SK-N-SH treated with all-trans-retinoic acid at 6 μM for 48 hours (cell line): ENCODE data around the gene PKMYT1.

Experiments
- ATAC-seq: fragments of 200-7000 bp; cut with Tn5 transposase; 3 replicates; pipeline ENCODE4 v1.9.1; 2020; ENCODE audit warnings: mild to moderate bottlenecking, moderate library complexity
- ARNTL ChIP-seq: fragments of 450-650 bp; formaldehyde crosslinking; IDR thresholded peaks from 2 replicates; pipeline ENCODE4 v1.5.0; 2020; ENCODE audit warnings: low read depth, mild to moderate bottlenecking, moderate library complexity, borderline replicate concordance
- BACH2 ChIP-seq: fragments of 250-450 bp; sonication (Bioruptor Pico); IDR thresholded peaks from 2 replicates; pipeline ENCODE4 v1.9.0; 2021; ENCODE audit warnings: mild to moderate bottlenecking, borderline replicate concordance
- CREB5 ChIP-seq: fragments of 250-450 bp; sonication (Bioruptor Pico); IDR thresholded peaks from 2 replicates; pipeline ENCODE4 v1.5.1; 2020; ENCODE audit warnings: low read depth, mild to moderate bottlenecking, moderate library complexity
- CSDC2 ChIP-seq: fragments of 250-450 bp; sonication (Bioruptor Pico); IDR thresholded peaks from 2 replicates; pipeline ENCODE4 v1.5.0; 2020; ENCODE audit warnings: mild to moderate bottlenecking, moderate library complexity
- CSRNP3 ChIP-seq: fragments of 250-450 bp; sonication (Bioruptor Pico); IDR thresholded peaks from 2 replicates; pipeline ENCODE4 v1.5.1; 2021; ENCODE audit warnings: mild to moderate bottlenecking, moderate library complexity
- ESRRG ChIP-seq: fragments of 250-450 bp; sonication (Bioruptor Pico); IDR thresholded peaks from 2 replicates; pipeline ENCODE4 v1.6.1; 2021; ENCODE audit warnings: mild to moderate bottlenecking
- GLIS3 ChIP-seq: fragments of 250-450 bp; sonication (Bioruptor Pico); IDR thresholded peaks from 2 replicates; pipeline ENCODE4 v1.5.0; 2020; ENCODE audit warnings: mild to moderate bottlenecking, moderate library complexity
- OSR1 ChIP-seq: fragments of 250-450 bp; sonication (Bioruptor Pico); IDR thresholded peaks from 2 replicates; pipeline ENCODE4 v1.8.0; 2022; ENCODE audit warnings: moderate library complexity, mild to moderate bottlenecking, inconsistent platforms
- PATZ1 ChIP-seq: fragments of 250-450 bp; sonication (Bioruptor Pico); IDR thresholded peaks from 2 replicates; pipeline ENCODE4 v1.8.0; 2020; ENCODE audit warnings: mild to moderate bottlenecking, moderate library complexity, borderline replicate concordance
- POU6F1 ChIP-seq: fragments of 250-450 bp; sonication (Bioruptor Pico); IDR thresholded peaks from 2 replicates; pipeline ENCODE4 v1.8.0; 2021; ENCODE audit warnings: low read depth, mild to moderate bottlenecking, moderate library complexity, borderline replicate concordance
- PPARA ChIP-seq: fragments of 250-450 bp; sonication (Bioruptor Pico); IDR thresholded peaks from 2 replicates; pipeline ENCODE4 v1.5.0; 2020; ENCODE audit warnings: mild to moderate bottlenecking, borderline replicate concordance
- RARB ChIP-seq: fragments of 250-450 bp; sonication (Bioruptor Pico); IDR thresholded peaks from 2 replicates; pipeline ENCODE4 v1.8.0; 2021; ENCODE audit warnings: mild to moderate bottlenecking, moderate library complexity
- SNAI2 ChIP-seq: fragments of 250-450 bp; sonication (Bioruptor Pico); IDR thresholded peaks from 2 replicates; pipeline ENCODE4 v1.5.0; 2020; ENCODE audit warnings: mild to moderate bottlenecking, moderate library complexity
- TCF4 ChIP-seq: fragments of 250-450 bp; sonication (Bioruptor Pico); IDR thresholded peaks from 2 replicates; pipeline ENCODE4 v1.8.0; 2021; ENCODE audit warnings: mild to moderate bottlenecking, moderate library complexity, borderline replicate concordance
- TOX ChIP-seq: fragments of 250-450 bp; sonication (Bioruptor Pico); IDR thresholded peaks from 2 replicates; pipeline ENCODE4 v1.8.0; 2021; ENCODE audit warnings: mild to moderate bottlenecking, moderate library complexity, borderline replicate concordance
- TSHZ2 ChIP-seq: fragments of 250-450 bp; sonication (Bioruptor Pico); IDR thresholded peaks from 2 replicates; pipeline ENCODE4 v1.5.0; 2020; ENCODE audit warnings: mild to moderate bottlenecking, moderate library complexity
- ZC3H10 ChIP-seq: fragments of 250-450 bp; sonication (Bioruptor Pico); IDR thresholded peaks from 2 replicates; pipeline ENCODE4 v1.5.1; 2021; ENCODE audit warnings: mild to moderate bottlenecking, moderate library complexity
- ZFP3 ChIP-seq: fragments of 250-450 bp; sonication (Bioruptor Pico); IDR thresholded peaks from 2 replicates; pipeline ENCODE4 v1.5.0; 2020; ENCODE audit warnings: mild to moderate bottlenecking, moderate library complexity
- ZFP30 ChIP-seq: fragments of 450-650 bp; formaldehyde crosslinking; IDR thresholded peaks from 2 replicates; pipeline ENCODE4 v1.5.0; 2022; ENCODE audit warnings: mild to moderate bottlenecking, moderate library complexity
- ZNF565 ChIP-seq: fragments of 450-650 bp; formaldehyde crosslinking; conservative IDR thresholded peaks from 2 replicates; pipeline ENCODE4 v1.5.0; 2020; ENCODE audit warnings: low read depth, mild to moderate bottlenecking, moderate library complexity
- ZNF70 ChIP-seq: fragments of 450-650 bp; formaldehyde crosslinking; IDR thresholded peaks from 2 replicates; pipeline ENCODE4 v1.5.0; 2020; ENCODE audit warnings: mild to moderate bottlenecking, moderate library complexity
- ZNF8 ChIP-seq: fragments of 450-650 bp; formaldehyde crosslinking; IDR thresholded peaks from 2 replicates; pipeline ENCODE4 v1.5.0; 2020; ENCODE audit warnings: mild to moderate bottlenecking, moderate library complexity

Gene PKMYT1

GRCh38 chr16:2983706-2984136 lies 3.5 kb upstream of the PKMYT1 start:
- TF ChIP-seq ZNF8 (CRISPR knock-in tag) (no peak), ZC3H10 (CRISPR knock-in tag) (no peak), ESRRG (no peak), TCF4 (CRISPR knock-in tag) (no peak), ARNTL (no peak), ZNF565 (no peak), PPARA (CRISPR knock-in tag) (no peak), ZNF70 (CRISPR knock-in tag) (no peak), PATZ1 (CRISPR knock-in tag) (no peak), OSR1 (no peak), ZFP3 (CRISPR knock-in tag) (no peak), TOX (no peak), ZFP30 (CRISPR knock-in tag) (no peak), POU6F1 (no peak), CREB5 (CRISPR knock-in tag) (no peak), SNAI2 (CRISPR knock-in tag) (no peak)
- peak; percentile 79 for ATAC-seq

GRCh38 chr16:2982402-2982801 lies 2.2 kb upstream of the PKMYT1 start:
- ATAC-seq: no peak
- no peak for TF ChIP-seq ZNF70 (CRISPR knock-in tag)
- TF ChIP-seq, all 23 proteins: peak for 0

GRCh38 chr16:2981899-2982250 lies 1.6 kb upstream of the PKMYT1 start:
- TF ChIP-seq TSHZ2 (CRISPR knock-in tag) (no peak), ZNF565 (no peak), GLIS3 (CRISPR knock-in tag) (no peak), OSR1 (no peak), CSDC2 (no peak), TOX (no peak), CSRNP3 (CRISPR knock-in tag) (no peak), ZFP30 (CRISPR knock-in tag) (no peak), POU6F1 (no peak), BACH2 (CRISPR knock-in tag) (no peak), RARB (CRISPR knock-in tag) (no peak)
- ATAC-seq: no peak
